Thyroid gland (tissue), 4 donors: ENCODE data around the gene TDRD1.

Experiments
- CTCF ChIP-seq, 6 experiments: fragments of 200-600 bp in 3 of 6; fragments of 450-650 bp in 3 of 6; sonication (generic) in 3 of 6; IDR thresholded peaks; one replicate each; pipeline ENCODE4 v1.5.1; 2016 to 2019; ENCODE audit warnings: antibody characterized with exemption in 6 of 6, mild to moderate bottlenecking in 2 of 6, inconsistent platforms in 1 of 6, moderate library complexity in 1 of 6
- POLR2A ChIP-seq, 2 donors: fragments of 450-650 bp; IDR thresholded peaks; one replicate each; pipeline ENCODE4 v1.6.1; 2017; ENCODE audit warnings: antibody characterized with exemption in 2 of 2, mild to moderate bottlenecking in 2 of 2, moderate library complexity in 1 of 2

DNA sequence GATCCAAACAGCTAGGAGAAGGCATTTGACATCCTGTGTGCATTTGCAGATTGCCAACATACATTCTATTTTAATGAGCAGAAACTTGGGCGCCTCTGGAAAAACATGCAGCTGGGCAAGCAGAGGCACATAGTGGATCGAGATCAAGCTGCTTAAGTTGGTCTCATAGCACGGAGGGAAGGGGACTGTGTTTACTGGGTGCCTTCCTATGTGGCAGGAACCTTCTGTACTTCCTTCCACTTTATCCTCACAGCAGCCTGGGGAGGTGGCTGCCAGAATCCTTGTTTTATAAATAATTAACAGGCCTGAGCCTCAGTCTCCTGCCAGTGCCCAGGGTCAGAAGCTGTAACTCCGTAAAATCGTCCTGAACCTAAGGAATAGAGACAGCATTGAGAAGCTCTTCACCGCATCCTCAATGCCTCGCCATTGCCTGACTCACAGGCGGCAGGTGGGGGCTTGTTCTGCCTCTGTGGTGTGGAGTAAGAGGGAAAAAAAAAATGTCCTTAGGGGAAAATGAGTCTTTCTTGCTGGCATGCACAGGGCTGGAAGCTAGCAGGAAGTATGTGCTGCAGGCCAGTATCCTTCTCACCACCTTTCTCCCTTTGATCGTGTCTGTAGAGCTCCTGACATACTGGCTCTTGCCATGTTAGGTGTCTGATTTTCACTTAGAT is 66.1 kb downstream of the TDRD1 start:
- TF ChIP-seq POLR2A (IDR thresholded peaks at IDR 0.05) = no peak
- no peak for TF ChIP-seq CTCF (IDR thresholded peaks at IDR 0.05)
